ENCODE data around the gene AOC2. TPM values are rescaled to one million over a fixed set of nuclear protein-coding genes. Genes with fewer than 3 reads are reported as not detected.
A peak's percentile ranks its signal among the peaks of the same experiment; 100 is the strongest.

AOC2 gene
- total RNA-seq, 4 donors from 2014 or later = 0.81 to 1.7 (median 1.4) TPM

DNA sequence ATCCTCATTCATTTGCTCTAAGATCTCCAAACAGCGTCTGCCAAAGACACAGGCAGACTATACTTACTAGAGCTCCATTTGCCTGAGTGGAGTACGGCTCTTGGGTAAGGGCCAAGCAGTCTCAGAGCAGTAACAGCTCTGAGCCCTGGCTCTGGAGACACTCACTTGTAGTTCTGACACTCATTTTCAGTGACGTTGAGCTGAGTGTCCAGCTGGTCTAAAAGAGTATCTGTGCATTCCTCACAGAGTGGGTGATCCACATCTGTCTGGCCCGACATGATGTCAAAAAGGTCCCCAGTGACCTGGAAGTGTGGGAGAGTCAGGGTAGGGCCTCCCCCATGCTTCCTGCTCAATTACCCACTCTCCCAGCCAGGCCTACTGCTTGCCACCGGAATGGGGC, 26.0 kb upstream of the AOC2 start:
- TF ChIP-seq POLR2AphosphoS5 (IDR thresholded peaks at IDR 0.05) (no peak), EP300 (IDR thresholded peaks at IDR 0.05) (no peak), POLR2A (IDR thresholded peaks at IDR 0.05) (no peak)
- TF ChIP-seq, protein P1, sequence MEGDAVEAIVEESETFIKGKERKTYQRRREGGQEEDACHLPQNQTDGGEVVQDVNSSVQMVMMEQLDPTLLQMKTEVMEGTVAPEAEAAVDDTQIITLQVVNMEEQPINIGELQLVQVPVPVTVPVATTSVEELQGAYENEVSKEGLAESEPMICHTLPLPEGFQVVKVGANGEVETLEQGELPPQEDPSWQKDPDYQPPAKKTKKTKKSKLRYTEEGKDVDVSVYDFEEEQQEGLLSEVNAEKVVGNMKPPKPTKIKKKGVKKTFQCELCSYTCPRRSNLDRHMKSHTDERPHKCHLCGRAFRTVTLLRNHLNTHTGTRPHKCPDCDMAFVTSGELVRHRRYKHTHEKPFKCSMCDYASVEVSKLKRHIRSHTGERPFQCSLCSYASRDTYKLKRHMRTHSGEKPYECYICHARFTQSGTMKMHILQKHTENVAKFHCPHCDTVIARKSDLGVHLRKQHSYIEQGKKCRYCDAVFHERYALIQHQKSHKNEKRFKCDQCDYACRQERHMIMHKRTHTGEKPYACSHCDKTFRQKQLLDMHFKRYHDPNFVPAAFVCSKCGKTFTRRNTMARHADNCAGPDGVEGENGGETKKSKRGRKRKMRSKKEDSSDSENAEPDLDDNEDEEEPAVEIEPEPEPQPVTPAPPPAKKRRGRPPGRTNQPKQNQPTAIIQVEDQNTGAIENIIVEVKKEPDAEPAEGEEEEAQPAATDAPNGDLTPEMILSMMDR (IDR thresholded peaks at IDR 0.05) = no peak
- peaks cover 0 to 92% of the 10 kb centered on the region in 2 donors for H3K36me3 ChIP-seq
- no peak overlapping the region for H3K27ac ChIP-seq
- no peaks in the 10 kb centered on the region for H3K27me3 ChIP-seq
- WGBS, 2 donors (ENCODE audit: low coverage in 1 of 2) = 35 to 67% methylated on average over 2 to 3 of the region's 5 CpGs
- H3K4me3 ChIP-seq = no peak overlapping the region
- ATAC-seq = no peak
- peaks cover 9 to 40% (median 23%) of the 10 kb centered on the region in 3 donors for H3K4me1 ChIP-seq
- no peaks in the 10 kb centered on the region for H3K9me3 ChIP-seq

DNA sequence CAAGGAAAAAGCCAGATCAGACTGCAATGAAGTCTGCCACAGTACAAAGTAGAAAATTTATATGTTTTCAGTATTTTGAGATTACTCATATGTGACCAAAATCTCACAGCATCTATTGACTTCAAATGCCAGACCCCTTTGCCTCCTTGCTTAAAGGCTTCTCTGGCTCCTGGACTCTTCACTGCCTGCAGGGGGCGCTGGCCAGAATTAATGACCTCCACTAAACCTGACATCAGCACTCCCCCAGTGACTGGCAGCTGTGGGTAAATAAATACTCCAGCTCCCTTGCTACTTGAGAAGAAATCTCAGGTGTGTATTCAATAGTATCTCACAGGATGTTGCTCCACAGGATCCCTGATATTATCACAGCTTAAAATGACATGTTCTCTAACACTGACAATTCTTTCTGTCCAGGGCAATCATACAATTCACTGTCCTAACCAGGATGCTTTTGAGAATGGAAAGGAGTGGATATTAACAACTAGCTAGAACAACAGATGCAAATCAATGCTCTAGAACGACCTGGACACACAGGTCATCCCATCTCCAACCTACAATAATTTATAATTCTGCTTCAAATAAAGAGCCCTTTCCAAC, 24.3 kb upstream of the AOC2 start:
- WGBS, 2 donors (ENCODE audit: low coverage in 1 of 2) = 0 to 18% methylated on average over 1 to 2 of the region's 2 CpGs
- H3K4me1 ChIP-seq = peaks cover 6 to 36% (median 17%) of the 10 kb centered on the region in 3 donors
- peaks cover 0 to 75% of the 10 kb centered on the region in 2 donors for H3K36me3 ChIP-seq
- H3K27me3 ChIP-seq = no peaks in the 10 kb centered on the region
- H3K27ac ChIP-seq = no peak overlapping the region
- H3K9me3 ChIP-seq = no peaks in the 10 kb centered on the region
- H3K4me3 ChIP-seq = no peak overlapping the region
- ATAC-seq = no peak
- TF ChIP-seq EP300 (IDR thresholded peaks at IDR 0.05) (no peak), POLR2AphosphoS5 (IDR thresholded peaks at IDR 0.05) (no peak)
- TF ChIP-seq, protein P1 (IDR thresholded peaks at IDR 0.05) = peak in 3 of 4 experiments; percentile 26 to 55 (median 44)

DNA sequence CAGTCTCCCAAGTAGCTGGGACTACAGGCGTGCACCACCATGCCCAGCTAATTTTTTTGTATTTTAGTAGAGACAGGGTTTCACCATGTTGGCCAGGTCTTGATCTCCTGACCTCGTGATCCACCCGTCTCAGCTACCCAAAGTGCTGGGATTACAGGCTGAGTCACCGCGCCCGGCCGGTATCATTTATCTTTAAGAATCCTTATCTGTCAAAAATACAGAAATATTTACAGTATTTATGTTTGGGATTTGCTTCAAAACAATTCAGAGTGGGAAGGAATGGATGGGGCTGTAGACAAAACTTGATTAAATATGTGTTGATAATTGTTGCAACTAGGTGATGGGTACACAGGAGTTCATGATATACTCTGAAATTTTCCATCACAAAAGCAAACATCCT, 23.2 kb upstream of the AOC2 start:
- WGBS, 2 donors (ENCODE audit: low coverage in 1 of 2) = 80 to 85% methylated on average over 5 to 6 of the region's 7 CpGs
- ATAC-seq = no peak
- no peak overlapping the region for H3K4me3 ChIP-seq
- TF ChIP-seq, protein P1 (IDR thresholded peaks at IDR 0.05) = no peak
- no peak for TF ChIP-seq POLR2AphosphoS5 (IDR thresholded peaks at IDR 0.05)
- H3K4me1 ChIP-seq = peaks cover 0 to 28% (median 13%) of the 10 kb centered on the region in 3 donors
- peaks cover 0 to 64% of the 10 kb centered on the region in 2 donors for H3K36me3 ChIP-seq
- H3K27ac ChIP-seq = no peak overlapping the region
- H3K9me3 ChIP-seq = no peaks in the 10 kb centered on the region
- no peaks in the 10 kb centered on the region for H3K27me3 ChIP-seq

DNA sequence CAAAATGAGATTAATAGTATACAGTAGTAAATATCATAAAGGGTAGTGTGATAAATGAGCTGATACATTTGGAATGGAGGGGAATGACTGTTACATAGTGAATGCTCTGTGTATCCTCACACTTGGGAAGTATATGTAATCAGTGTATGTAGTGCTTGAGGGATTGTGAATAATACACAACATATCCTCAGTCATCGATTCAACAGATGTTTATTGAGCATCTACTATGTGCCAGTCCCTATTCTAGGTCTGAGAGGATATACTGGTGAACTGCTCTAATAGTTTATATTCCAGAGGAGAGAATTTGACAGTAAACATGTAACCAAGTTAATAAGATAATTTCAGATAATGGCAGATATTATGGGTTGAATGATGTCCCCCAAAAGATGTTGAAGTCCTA, 16.9 kb upstream of the AOC2 start:
- no peak overlapping the region for H3K4me3 ChIP-seq
- 76 to 100% methylated on average over 1 of the region's 1 CpG for WGBS, 2 donors (ENCODE audit: low coverage in 1 of 2)

DNA sequence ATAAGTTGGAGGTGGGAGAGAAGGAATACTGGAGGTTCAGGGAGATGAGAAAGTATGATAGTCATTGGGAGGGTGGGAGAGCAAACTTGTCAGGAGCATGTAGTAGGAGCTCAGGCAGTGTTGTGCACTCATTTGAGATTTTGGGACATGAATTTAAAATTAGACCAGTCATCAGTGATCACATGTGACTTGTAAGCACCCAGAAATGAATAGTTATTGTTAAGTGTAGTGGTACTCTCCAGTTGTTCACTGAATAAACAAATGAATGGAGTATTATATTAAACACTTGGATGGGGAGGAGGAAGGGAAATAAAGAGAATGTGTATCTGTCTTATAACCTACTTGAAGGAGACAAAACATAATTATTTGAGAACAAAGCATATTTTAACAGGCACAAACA, 13.4 kb upstream of the AOC2 start:
- no peak for ATAC-seq

More for the DNA sequence above, 16.9 kb upstream of the AOC2 start:
- TF ChIP-seq POLR2AphosphoS5 (IDR thresholded peaks at IDR 0.05) (no peak), EP300 (IDR thresholded peaks at IDR 0.05) (no peak), POLR2A (IDR thresholded peaks at IDR 0.05) (no peak)
- Histone ChIP-seq H3K4me1 (peaks cover 0 to 23% (median 14%) of the 10 kb centered on the region in 3 donors), H3K36me3 (peaks cover 0 to under 1% of the 10 kb centered on the region in 2 donors), H3K27me3 (no peaks in the 10 kb centered on the region), H3K27ac (no peak overlapping the region), H3K9me3 (no peaks in the 10 kb centered on the region)
- no peak for ATAC-seq

More for the DNA sequence above, 13.4 kb upstream of the AOC2 start:
- Histone ChIP-seq H3K36me3 (peaks cover 0 to 13% of the 10 kb centered on the region in 2 donors), H3K27ac (no peak overlapping the region), H3K27me3 (no peaks in the 10 kb centered on the region), H3K9me3 (no peaks in the 10 kb centered on the region), H3K4me3 (no peak overlapping the region), H3K4me1 (peaks cover 0 to 27% (median 12%) of the 10 kb centered on the region in 3 donors)
- TF ChIP-seq, protein P1 (IDR thresholded peaks at IDR 0.05) = no peak
- TF ChIP-seq POLR2AphosphoS5 (IDR thresholded peaks at IDR 0.05) = no peak
